Jurkat, Clone E6-1 (cell line): ENCODE results near the gene PLA2G2D.

Experiments
- DNase-seq: peaks from one replicate; pipeline ENCODE4 v3.0.0-alpha.2; 2011; ENCODE audit warnings: low read depth, low spot score
- H3K4me3 ChIP-seq: 2 replicates; pipeline ENCODE4 v1.5.1; 2011; ENCODE audit warnings: mild to moderate bottlenecking, low read length, control low read depth, moderate library complexity

The PLA2G2D gene

DNA sequence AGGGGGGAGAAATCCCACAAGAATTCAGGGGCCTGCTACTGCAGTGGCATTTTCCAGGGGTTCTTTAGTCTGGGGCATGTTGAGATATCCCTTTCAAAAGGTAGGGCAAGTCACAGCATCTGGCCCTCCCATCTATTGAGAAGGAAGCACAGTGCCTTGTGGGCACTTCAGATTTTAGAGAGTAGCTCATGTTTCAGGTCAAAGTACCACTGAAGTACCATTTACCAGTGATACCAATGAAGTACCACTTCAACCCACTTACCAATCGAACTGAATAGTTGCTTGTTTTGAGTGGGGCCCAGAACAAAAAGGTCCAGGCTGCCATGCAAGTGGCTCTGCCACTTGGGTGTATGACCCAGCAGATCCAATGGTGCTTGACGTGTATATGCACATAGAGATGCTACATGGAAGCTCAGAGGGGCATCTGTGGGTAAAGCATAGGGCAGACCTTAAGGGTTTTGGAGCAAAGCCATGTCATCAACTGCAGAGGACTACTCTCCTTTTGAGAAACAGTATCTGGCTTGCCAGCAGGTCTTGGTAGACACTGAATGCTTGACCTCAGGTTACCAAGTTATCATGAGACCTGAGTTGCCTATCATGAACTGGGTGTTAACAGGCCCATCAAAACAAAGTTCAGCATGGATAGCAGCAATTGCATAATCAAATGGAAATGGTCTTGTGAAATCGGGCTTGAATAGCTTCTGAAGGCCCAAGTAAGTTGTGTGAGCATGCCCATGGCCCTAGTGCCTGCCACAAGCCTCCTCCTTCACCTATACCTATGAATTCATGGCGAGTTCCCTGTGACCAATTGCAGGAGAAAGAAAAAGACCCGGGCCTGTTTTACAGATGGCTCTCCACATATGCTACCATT is 23.5 kb downstream of the PLA2G2D start:
- no peak overlapping the region for H3K4me3 ChIP-seq
- DNase-seq, result no peak

GRCh38 chr1:20093940-20094391 is 25.4 kb downstream of the PLA2G2D start:
- no peak for DNase-seq
- H3K4me3 ChIP-seq, result no peak overlapping the region

DNA sequence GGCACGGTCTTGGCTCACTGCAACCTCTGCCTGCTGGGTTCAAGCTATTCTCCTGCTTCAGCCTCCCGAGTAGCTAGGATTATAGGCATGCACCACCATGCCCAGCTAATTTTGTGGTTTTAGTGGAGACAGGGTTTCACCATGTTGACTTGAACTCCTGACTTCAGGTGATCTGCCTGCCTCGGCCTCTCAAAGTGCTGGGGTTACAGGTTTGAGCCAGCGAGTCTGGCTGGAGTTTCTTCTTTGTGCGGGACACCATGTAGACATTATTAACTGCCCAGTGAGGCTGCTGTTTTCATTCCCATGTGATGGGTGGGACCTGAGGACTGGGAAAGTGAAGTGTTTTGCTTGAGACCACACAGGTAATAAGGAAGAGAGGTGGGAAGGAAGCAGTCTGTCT is 26.0 kb downstream of the PLA2G2D start:
- H3K4me3 ChIP-seq, result no peak overlapping the region
- DNase-seq, result no peak

GRCh38 chr1:20090641-20091040 is 28.7 kb downstream of the PLA2G2D start:
- no peak for DNase-seq

DNA sequence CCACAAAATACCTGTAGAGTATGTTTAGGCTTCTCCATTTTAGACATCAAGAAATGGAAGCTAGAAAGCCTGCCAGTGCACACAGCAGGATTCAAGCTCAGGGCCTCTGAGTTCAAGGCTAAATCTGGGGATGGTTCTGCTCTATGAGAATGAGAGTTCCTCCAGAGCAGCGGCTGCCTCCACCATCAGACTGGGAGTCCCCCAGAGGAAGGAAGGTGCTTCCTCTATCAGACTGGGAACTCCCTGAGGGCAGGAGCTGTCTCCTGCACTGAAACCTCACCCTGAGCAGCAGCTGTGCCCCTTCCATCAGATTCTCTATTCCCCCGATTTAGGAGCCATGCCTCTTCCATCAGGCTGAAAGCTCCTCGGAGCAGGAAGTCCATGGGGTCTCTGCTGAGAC is 29.2 kb downstream of the PLA2G2D start:
- H3K4me3 ChIP-seq, result no peak overlapping the region
- DNase-seq, result no peak

More at GRCh38 chr1:20090641-20091040, 28.7 kb downstream of the PLA2G2D start:
- H3K4me3 ChIP-seq, result no peak overlapping the region

GRCh38 chr1:20089328-20090077 is 29.8 kb downstream of the PLA2G2D start:
- DNase-seq, result no peak
- H3K4me3 ChIP-seq, result no peak overlapping the region

DNA sequence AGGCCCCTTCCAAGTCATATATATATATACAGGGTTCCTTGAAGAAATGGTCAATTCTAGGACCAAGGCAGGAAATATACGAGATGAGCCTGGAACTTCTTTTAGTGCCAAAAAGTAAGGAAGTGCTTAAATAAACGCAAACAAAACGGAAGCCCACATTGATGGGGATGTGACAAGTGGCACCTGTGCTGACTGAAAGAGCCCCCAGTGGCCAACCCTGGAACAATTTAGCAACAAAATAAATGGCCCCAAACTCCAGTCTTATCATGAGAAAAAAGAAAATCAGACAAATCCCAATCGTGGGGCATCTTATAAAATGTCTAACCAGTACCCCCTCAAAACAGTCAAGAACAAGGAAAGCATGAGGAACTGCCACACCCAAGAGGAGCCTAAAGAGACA is 31.7 kb downstream of the PLA2G2D start:
- peak; percentile 33 for DNase-seq
- H3K4me3 ChIP-seq, result no peak overlapping the region

DNA sequence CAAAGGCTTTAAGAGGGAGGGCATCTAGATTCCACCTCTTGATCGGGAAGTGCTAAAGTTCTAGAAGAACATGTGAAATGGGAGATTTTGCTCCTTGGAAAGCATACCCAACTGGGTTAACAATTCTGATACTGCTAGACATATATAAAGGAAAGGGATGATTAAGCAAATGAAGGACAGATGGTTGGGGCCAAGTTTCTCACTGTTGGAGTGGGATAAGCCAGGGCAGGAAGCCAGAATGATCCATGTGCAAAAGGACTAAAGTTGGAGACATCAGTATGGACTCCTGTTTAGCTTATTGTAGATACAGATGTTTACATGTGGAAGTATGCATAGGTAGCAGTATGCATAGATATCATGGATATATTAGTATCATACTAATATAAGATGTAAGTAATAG is 32.5 kb downstream of the PLA2G2D start:
- DNase-seq, result no peak
- H3K4me3 ChIP-seq, result no peak overlapping the region

DNA sequence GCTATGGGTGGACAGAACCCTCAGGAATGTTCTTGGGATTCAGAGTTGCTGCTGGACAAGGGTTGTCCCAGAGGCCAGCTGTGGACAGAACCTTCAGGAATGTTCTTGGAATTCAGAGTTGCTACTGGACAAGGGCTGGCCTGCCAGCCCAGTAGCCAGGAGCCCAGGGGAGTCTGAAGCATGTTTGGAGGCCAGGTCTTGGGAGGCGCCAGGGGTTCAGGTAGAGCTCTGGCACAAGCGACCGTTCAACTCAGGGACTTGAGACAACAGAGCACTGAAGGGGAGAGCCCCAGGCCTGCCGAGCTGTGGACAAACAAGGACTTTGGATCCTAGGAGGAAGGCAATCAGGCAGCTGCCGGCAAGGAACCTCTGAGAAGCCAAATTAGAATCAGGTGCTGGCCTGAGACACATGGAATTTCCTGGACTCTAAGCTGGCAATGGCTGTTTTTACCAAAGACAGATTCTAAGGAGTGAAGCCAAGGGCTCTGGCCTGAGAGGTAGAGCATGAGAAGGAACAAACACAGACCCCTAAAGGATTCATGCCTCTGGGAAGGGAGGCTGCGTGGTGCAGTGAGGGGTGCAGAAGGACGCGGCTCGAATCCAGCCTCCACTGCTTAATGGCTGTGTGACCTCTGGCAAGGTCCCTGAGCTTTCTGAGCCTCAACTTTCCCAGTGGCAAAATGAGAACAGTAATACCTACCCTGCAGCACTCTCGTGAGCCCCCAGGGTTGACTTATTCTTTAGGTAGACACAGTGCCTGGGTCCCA is 36.0 kb downstream of the PLA2G2D start:
- DNase-seq, result no peak

DNA sequence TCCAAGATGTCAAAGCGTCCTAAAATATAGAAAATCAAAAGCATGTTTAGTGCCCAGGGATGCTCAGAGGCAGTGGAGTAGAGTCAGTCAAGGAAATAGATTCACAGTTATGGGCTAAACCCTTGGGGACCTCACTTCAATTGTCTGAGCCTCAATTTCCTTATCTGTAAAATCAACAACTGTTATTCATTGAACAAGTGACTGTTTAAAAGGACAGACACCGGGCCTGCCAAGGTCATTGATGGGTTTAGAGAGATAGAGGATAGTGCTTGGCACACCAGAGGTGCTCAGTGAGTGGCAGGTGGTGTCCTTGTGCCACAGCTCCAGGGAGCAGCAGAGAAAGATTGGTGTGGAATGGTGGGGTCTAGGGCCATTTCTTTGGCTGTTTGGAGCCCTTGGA is 36.6 kb downstream of the PLA2G2D start:
- DNase-seq, result no peak
- H3K4me3 ChIP-seq, result no peak overlapping the region

More for the DNA sequence above, 36.0 kb downstream of the PLA2G2D start:
- H3K4me3 ChIP-seq, result no peak overlapping the region

DNA sequence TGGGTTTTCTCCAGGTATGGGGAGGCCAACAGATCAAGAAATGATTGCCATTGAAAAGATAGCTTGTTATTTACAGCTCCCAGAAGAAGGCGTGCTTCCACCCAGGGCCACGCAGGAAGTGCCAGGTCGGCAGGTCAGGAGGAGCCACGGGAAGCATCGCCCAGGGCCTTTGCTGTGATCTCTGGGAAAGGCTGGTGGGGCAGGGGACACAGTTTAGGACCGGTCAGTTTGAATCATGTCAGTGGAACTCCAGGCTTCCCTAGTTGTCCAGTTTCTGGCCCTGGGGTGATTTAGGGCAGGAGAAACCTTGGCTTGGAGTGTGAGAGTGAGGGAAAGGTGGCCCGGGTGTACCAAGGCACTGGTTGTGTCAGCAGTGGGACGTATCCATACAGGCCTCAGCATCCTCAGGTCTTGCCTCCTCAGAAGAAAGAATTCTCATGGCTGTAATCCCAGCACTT is 38.0 kb downstream of the PLA2G2D start:
- DNase-seq, result no peak
- no peak overlapping the region for H3K4me3 ChIP-seq

GRCh38 chr1:20080441-20081352 is 38.6 kb downstream of the PLA2G2D start:
- peak; percentile 32 for DNase-seq
- no peak overlapping the region for H3K4me3 ChIP-seq

DNA sequence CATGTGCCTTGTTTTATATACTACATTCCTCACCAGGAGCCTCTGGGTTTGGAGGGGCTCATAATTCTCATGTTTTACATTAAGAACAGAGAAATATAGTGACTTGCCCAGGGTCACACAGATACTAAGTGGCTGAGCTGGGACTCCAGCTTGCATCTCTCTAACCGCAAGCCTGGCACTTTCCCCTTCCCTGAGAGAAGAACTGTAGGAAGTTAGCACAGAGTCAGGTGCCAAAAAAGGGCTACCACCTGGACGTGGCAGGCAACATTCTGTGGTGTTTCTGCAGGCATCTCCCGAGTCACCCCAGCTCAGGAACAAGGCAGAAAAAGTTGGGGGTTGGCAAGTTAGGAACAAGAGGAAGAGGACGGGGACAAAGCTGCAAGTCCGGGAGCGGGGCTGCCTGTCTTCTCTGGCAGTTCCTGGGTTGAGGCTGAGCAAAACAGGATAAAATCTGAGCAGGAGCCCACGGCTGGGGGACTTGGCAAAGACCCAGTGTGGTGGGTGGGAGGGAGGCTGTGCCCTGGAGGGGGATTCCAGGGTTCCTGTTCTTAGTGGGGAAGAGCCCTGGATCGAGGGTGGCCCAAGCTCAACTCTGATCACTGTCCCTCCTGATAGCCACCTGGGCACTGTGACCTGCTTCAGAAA is 39.6 kb downstream of the PLA2G2D start:
- no peak overlapping the region for H3K4me3 ChIP-seq
- peak; percentile 25 for DNase-seq

DNA sequence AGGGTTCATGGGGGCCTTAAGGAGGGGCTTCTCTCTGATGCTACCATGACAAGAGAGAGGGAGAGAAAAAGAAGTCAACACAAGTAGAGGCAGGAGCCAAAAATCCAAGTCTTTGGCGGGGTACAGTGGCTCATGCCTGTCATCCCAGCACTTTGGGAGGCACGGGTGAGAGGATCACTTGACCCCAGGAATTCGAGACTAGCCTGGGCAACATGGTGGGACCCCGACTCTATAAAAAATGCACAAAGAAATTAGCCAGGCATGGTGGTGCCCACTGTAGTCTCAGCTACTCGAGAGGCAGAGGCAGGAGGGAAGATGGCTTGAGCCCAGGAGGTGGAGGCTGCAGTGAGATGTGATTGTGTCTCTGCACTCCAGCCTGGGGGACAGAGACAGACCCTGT is 40.6 kb downstream of the PLA2G2D start:
- no peak overlapping the region for H3K4me3 ChIP-seq
- DNase-seq, result no peak

DNA sequence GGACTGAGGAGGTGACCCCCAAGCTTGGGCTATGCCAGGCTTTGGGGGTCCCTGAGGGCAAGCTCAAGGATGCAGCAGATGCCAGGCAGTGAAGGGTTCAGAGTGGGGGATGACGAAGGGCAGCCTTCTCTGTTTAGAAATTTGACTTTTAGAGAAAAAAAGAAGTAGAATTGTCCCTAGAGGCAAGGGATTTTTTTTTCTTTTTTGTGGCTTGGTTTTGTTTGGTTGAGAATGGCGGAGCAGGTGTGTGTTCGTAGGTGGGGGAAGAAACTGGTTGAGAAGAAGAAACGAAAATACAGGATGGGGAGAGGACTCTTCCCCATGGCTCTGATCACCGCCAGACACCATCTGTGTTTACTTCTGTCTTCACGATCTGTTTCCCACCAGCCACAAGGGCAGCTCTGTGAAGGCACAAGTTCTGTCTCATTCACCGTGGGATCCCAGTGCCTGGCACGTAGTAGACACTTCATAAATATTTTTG is 41.1 kb downstream of the PLA2G2D start:
- H3K4me3 ChIP-seq, result no peak overlapping the region
- DNase-seq, result peak; percentile 71

GRCh38 chr1:20076710-20077461 is 42.5 kb downstream of the PLA2G2D start:
- no peak for DNase-seq
- no peak overlapping the region for H3K4me3 ChIP-seq

GRCh38 chr1:20076223-20076622 is 43.1 kb downstream of the PLA2G2D start:
- H3K4me3 ChIP-seq, result no peak overlapping the region
- DNase-seq, result no peak
